Stimulated activated CD8-positive, alpha-beta memory T cell treated with anti-CD3 and anti-CD28 coated beads, Interleukin-7, amount 100 ng/mL, for 24 hours (primary cell): ENCODE measurements around the gene ARHGAP26.

Experiments used
- DNase-seq: peaks from one replicate; pipeline ENCODE4 v3.0.0-alpha.2; 2020; ENCODE audit warnings: low read depth

ARHGAP26 gene

GRCh38 chr5:143120460-143121134 lies 350.4 kb downstream of the ARHGAP26 start:
- no peak for DNase-seq

GRCh38 chr5:143121135-143121475 lies 350.9 kb downstream of the ARHGAP26 start:
- DNase-seq: no peak

GRCh38 chr5:143124593-143124992 lies 354.4 kb downstream of the ARHGAP26 start:
- no peak for DNase-seq

DNA sequence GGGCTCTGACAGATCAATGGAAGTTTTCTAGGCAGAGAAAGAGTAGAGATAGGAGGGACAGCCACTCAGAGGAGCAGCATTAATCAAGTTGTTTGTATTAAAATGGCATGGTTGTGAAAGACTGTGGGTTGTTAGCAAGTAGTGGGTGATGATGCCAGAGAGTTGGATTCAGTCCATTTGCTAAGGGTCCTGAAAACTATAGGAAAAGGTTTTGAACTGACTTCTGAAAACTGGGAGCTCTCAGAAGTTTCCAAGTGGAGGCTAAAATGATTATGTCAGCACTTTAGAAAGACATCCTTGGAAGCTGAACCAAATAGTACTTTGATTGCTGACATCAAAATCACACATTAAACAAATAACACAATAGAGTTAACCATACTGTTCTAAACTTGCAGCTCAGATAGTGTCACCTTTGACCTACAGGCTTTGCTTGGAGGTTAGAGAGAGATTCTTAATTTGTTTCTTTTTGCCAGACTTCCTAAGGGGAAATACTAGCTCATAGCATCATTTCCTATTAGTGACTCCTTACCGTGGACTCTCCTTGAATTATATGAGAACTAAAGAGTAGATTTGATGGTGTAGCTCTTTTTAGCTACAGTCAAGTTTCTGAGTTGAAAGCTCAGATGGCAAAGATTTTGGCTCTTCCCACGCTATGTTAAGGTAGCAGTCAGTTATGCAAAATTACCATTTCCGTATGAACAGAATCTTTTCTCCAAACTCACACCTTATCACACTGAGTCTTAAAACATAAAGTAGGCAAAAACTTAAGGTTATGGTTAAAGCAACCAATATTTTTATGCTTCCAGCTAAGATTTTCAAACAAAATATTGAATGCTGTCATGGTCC lies 356.2 kb downstream of the ARHGAP26 start:
- DNase-seq: no peak

- no peak for DNase-seq
Observed at GRCh38 chr5:143128412-143129071, 358.4 kb downstream of the ARHGAP26 start.

DNA sequence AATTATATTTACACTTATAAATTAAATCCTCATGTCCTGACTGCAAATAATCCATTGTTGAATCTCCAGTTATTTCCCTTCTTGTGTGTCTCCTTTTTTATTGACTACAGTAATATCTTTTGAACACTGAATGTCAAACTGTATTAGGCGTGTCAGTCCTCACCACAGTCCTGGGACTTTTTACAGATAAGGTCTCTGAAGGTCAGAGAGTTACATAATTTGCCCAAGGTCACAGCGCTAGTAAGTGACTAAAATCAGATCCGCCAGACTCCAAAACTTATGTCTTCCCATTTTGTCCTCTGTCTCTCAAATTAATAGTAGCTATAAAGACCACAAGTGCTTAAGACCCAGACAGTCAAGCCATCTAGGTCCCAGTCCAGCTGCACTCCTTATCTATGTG lies 359.0 kb downstream of the ARHGAP26 start:
- DNase-seq: no peak

DNA sequence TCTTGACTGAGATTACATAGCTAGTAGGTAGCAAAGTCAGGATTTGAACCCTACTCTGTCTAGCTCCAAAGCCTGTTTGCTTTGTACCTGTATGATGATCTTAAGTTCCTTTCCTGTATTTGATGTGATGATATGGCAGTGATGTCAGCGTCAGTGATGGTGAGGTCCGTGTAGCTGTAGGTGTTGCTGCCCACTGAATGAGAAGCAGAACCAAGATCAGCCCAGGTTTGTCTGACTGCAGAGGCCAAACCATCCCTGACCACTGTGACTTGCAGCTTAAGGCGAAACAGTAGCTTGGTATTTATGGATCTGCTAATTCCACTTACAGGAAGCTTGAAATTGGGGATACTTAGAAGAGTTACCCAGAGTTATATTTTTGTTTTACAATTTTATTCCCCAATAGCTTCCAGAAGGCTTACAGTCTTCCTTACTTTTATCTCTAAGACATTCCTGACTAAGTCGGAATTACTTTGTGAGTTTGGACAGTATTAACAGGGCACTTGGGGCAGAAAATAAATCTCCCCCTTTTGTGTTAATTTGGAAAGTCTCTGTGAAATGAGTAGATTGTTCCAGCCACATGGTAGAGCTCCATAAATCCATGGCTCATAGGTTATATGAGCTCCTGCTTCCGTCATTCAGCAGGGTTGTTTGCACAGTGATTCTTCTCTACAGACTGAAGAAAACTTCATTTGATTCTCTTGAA lies 359.9 kb downstream of the ARHGAP26 start:
- DNase-seq: no peak

DNA sequence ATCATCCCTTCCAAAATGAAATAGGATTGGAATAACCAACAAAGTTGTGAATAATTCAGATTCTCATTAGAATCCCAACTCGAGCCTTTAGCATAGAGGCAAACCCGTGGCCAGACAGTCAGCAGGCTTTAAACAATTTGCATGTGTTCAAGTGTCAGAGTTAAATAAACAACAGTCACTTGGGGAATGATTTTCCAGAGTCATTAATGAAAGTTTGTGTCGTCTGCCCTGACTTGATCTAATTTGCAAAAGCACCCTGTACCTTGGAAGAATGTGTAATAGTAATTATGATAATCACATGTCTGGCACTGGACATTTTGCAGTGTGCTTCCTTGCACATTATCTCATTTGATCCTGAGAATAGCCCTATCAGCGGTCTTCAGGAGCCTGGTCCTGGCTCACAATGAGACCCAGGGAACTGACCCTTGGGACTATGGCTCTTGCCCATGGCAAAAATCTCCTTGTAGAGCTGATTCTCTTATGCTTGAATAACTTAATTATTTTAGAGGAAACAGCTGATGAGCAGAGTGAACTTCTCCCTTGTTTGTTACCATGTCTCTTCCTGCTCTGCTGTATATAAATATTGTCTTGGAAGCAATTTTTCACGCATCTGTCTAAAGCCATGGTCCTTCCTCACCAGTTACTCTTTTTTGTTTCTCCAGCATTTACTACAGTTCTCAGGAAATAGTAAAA lies 360.6 kb downstream of the ARHGAP26 start:
- no peak for DNase-seq

- DNase-seq: no peak
Observed at GRCh38 chr5:143131972-143132371, 361.8 kb downstream of the ARHGAP26 start.

GRCh38 chr5:143132739-143133138 lies 362.6 kb downstream of the ARHGAP26 start:
- no peak for DNase-seq

GRCh38 chr5:143133721-143134120 lies 363.5 kb downstream of the ARHGAP26 start:
- no peak for DNase-seq

GRCh38 chr5:143134269-143134668 lies 364.1 kb downstream of the ARHGAP26 start:
- no peak for DNase-seq

DNA sequence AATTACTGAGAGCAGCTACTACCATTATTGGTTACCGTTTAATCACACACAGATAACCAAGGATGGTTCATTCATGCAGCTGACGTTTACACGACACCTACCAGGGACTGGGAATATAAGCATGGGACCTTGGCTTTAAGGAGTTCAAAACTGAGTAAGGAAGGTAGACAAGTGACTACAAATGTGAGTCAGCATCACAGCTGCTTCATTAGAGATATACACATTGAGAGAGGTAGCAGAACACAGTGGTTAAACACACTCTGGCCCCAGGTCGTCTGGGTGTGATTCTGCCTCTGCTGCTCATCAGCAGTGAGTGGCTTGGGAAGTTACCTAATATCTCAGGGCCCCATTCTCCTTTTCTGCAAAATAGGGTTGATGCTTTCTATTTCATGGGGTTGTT lies 364.7 kb downstream of the ARHGAP26 start:
- no peak for DNase-seq

DNA sequence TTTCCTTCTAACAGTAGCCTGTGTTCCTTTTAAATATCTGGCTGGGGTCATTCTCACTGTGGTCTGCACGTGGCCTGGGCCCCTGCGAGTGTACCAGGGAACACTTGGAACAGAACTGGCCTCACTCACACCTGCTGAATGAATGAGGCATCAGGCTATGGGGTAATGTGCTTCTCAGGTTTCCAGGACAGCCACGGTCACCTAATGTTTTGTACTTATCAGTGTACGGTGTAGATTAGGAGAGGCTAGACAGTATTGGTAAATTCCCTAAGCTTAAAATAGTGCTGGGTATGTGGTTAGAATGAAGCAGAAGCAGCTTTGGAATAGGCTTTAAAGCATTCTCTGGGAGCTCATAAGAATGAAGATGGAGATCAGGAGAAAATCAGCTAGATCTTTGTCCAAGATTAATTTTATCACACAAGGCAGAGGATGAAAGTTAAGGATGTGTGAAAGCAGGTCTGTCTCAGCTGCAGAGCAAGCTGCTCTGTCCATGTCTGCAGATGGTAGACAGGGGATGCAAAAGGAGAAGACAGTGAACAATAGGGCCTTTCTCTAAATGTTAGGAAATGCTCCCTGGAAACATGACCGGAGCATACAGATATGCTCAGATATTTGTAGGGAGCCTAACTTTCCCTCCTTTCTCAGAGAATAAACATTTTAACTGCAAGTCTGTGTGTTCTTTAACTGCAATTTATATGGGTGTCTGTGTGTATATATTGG lies 365.8 kb downstream of the ARHGAP26 start:
- DNase-seq: no peak

DNA sequence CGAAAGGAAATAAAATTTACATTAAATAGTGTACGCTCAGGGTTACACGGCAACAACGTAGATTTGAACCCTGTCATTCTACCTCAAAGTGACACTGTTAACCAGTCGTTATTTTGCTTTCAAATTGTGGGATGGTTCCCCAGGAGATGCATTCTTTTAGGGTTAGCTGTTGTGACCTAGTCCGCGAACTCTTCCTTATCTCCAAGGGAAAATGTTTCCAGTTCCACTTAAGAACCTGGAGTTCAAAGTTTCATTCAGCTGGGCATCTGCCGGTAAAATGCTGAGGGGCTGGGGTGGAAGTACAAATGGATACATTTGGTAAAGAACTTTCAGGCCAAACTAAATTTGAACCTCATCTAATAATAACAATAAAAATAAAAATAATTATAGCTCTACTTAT lies 368.7 kb downstream of the ARHGAP26 start:
- no peak for DNase-seq

- DNase-seq: no peak
Observed at GRCh38 chr5:143139585-143139984, 369.4 kb downstream of the ARHGAP26 start.

GRCh38 chr5:143140492-143141203 lies 370.5 kb downstream of the ARHGAP26 start:
- no peak for DNase-seq

GRCh38 chr5:143141652-143142051 lies 371.5 kb downstream of the ARHGAP26 start:
- DNase-seq: no peak

DNA sequence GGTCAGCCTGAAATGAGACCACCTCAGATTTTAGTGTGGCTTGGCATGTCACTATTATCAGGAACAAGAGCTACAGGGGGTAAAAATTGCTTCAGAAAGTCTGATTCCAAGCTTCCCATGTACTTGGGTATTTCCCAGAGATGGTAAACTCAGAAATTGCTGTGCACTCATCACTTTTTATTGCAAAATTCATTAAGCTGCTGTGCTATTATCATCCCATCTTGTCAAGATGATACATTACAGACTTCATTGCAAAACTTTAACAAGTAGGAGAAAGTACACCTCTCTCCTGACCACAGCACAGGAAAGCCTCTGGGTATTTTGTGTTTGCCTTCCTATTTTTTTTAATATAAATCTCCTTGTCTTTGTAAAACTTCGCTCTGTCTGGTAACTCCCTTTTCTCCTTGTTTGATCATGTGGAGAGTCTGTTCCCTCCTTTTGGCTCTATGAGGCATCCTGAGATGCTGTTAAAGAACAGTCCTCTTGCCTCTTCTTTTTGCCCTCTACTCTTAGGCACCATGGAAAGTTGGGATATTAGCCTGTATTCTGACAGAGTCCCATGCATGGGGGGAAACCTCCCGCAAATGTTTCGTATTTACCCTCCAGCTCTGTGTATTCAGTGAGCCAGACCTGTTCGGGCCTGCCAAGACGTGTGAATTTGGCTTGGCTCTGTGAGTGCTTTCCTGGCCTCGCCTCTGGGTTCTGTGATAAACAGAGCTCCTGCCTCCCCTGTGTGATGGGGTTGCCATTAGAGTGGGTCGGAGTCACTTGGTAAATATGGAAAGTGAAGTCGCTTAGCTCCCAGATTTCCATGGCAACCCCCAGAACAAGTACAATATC lies 372.6 kb downstream of the ARHGAP26 start:
- DNase-seq: no peak

DNA sequence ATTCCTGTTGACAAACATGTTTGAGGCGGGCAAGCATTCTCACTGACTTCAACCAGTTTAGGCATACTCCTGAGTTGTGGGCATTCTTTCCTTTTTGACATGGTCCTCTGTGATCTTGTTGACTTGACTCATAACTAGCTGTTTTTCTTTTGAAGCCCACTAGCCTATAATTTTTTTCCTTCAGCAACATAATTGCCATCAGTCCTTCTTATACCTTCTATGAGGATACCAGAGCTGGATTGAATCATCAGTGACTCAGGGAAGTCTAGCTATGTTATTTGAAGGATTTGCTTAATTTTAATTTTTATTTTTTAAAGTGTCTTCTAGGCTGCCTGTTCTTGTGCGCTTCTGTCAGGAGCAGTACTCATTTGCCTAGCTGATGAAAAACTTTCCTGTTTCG lies 373.8 kb downstream of the ARHGAP26 start:
- no peak for DNase-seq
